Central memory CD8-positive, alpha-beta T cell (primary cell): Measurements from ENCODE around the gene CRYBB3.

Experiments
- ATAC-seq: fragments of 150-1000 bp; cut with Tn5 transposase; replicated peaks from 2 replicates; pipeline ENCODE4 v1.10.0; 2022; ENCODE audit warnings: mild to moderate bottlenecking, moderate FRiP score, moderate number of reproducible peaks; ENCODE audit not compliant: poor library complexity, severe bottlenecking; ENCODE audit errors: extremely low read depth
- DNase-seq, 2 donors: peaks; one replicate each; pipeline ENCODE4 v3.0.0; 2021; ENCODE audit warnings: low spot score in 2 of 2
- H3K27ac Mint-ChIP-seq: one replicate; pipeline ENCODE4 v1.8.0; 2022; ENCODE audit warnings: low read depth, mild to moderate bottlenecking, moderate library complexity, mixed read lengths
- H3K27me3 Mint-ChIP-seq: one replicate; pipeline ENCODE4 v1.8.0; 2022; ENCODE audit warnings: mixed read lengths
- H3K36me3 Mint-ChIP-seq: one replicate; pipeline ENCODE4 v1.8.0; 2022; ENCODE audit warnings: mild to moderate bottlenecking, moderate library complexity, mixed read lengths; ENCODE audit not compliant: insufficient read depth
- H3K4me1 Mint-ChIP-seq: one replicate; pipeline ENCODE4 v1.8.0; 2022; ENCODE audit warnings: mixed read lengths
- H3K4me3 Mint-ChIP-seq: one replicate; pipeline ENCODE4 v1.8.0; 2022; ENCODE audit warnings: mild to moderate bottlenecking, moderate library complexity, mixed read lengths
- H3K9me3 Mint-ChIP-seq: one replicate; pipeline ENCODE4 v1.8.0; 2022; ENCODE audit warnings: mixed read lengths

The CRYBB3 gene

DNA sequence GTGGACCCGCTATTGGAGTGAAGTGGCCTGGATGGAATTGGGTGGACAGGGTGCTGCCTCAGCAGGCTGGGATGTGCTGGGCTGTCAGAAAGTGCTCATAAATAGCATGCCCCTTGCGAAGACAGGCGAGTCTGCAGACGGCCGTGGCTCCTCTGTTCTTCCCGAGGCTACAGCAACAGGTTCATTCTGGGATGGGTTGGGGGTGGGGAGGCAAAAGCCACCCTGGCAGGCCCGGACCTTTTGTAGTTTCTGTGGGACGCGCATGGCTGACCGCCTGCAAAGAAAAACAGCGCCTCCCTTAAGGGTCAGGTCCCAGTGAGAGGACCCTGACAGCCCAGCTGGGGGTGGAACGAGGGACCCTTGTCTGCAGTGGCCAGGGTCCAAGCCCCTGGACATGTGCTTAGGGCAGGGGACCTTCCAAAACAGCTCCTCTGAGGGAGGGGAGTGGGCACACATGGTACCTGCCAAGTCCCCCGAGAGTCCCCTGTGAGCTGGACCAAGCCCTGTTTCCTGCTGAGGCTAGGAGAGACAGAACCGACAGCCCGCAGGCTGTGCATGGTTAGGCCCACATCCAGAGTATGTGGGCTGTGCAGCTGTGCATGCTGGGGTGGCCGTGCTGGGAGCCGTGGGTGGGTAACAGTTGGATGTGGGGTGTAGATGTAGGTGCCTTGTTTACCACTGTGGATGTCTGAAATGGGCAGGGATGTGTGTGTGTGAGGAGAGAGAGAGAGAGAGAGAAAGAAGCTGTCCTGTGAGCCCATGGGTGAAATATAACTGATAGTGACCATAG, at the start of gene CRYBB3:
Gene CRYBB3, plus strand, starts transcription at position 128 of the 790 bp plus-strand sequence. CDS start 1,539 bp downstream, outside the sequence.
- Mint-ChIP-seq H3K27me3 (no peaks in the 10 kb centered on the region), H3K36me3 (peaks cover 13% of the 10 kb centered on the region), H3K9me3 (no peaks in the 10 kb centered on the region), H3K27ac (peak within 1 kb of the TSS; percentile 53), H3K4me3 (no peak within 1 kb of the TSS), H3K4me1 (no peaks in the 10 kb centered on the region)
- ATAC-seq (no peak), DNase-seq (no peak)

DNA sequence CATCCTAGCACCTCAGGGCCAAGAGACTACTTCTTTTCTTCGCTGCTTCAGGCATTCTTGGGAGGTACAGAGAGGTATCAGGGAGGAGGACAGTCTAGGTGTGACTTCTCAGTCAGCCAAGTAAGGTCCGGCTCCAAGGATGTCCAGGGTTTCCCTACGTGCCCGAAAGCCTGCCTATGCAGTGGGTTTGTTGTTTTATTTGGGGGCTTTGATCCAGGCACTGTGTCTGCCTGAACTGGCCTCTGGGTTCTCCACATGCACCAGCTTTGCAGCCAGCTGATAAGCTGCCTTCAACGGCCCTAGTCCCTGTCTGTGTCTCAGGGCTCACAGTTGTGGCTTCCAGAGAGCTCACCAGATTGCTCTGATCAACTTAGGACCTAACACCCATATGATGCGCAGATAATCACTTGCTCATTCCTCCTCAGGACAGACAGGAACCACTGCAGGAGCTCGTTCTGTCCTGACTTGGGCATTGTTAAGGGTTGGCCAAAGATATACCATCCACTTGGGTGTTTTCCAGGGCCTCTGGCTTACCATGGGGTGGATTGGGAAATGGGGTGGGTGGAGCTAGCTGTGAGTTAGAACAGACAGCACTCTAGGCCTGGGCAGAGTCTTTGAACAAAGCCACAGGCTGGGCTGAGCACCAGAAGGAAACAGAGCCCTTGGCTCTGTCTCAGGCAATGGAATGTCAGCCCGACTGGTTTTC, 45.5 kb upstream of the CRYBB3 start:
- H3K9me3 Mint-ChIP-seq = no peaks in the 10 kb centered on the region
- no peak overlapping the region for H3K4me3 Mint-ChIP-seq
- H3K27ac Mint-ChIP-seq = no peak overlapping the region
- peaks cover 15% of the 10 kb centered on the region for H3K4me1 Mint-ChIP-seq
- H3K36me3 Mint-ChIP-seq = peaks cover 7% of the 10 kb centered on the region
- no peaks in the 10 kb centered on the region for H3K27me3 Mint-ChIP-seq
- DNase-seq (no peak), ATAC-seq (no peak)

- no peak for ATAC-seq
- Mint-ChIP-seq H3K4me1 (peaks cover 17% of the 10 kb centered on the region), H3K27ac (no peak overlapping the region), H3K9me3 (no peaks in the 10 kb centered on the region), H3K4me3 (no peak overlapping the region), H3K27me3 (no peaks in the 10 kb centered on the region), H3K36me3 (peaks cover 7% of the 10 kb centered on the region)
- DNase-seq = no peak
Measured at GRCh38 chr22:25154667-25154999, 45.0 kb upstream of the CRYBB3 start.

DNA sequence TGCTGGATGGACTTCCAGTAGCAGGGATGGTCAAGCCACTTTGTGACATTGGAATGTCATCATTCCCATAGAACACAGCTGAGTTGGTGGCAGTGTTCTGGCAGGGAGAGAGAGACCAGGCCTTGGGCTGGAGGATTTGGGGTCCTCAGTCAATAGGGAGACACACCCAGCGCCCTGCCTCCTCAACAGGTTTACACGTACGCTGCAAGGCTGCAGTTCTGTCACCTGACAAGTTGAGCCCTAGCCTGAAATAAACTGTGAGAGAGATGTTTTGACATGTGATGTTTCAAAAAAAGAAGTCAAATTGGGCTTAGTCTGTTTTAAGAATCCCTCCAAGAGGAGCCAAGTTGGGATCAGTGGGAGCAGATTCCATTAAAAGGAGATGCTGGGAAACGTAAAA, 42.9 kb upstream of the CRYBB3 start:
- no peak for ATAC-seq
- H3K4me3 Mint-ChIP-seq = no peak overlapping the region

GRCh38 chr22:25159028-25159427, 40.6 kb upstream of the CRYBB3 start:
- Mint-ChIP-seq H3K27ac (no peak overlapping the region), H3K36me3 (peaks cover 7% of the 10 kb centered on the region), H3K4me3 (no peak overlapping the region), H3K27me3 (no peaks in the 10 kb centered on the region), H3K9me3 (no peaks in the 10 kb centered on the region), H3K4me1 (peaks cover 28% of the 10 kb centered on the region)
- peak; percentile 71 for ATAC-seq
- peak in 1 of 2 donors; percentile 11 for DNase-seq

More for the DNA sequence above, 42.9 kb upstream of the CRYBB3 start:
- Mint-ChIP-seq H3K4me1 (peaks cover 28% of the 10 kb centered on the region), H3K27ac (no peak overlapping the region), H3K27me3 (no peaks in the 10 kb centered on the region), H3K36me3 (peaks cover 11% of the 10 kb centered on the region), H3K9me3 (no peaks in the 10 kb centered on the region)
- no peak for DNase-seq

DNA sequence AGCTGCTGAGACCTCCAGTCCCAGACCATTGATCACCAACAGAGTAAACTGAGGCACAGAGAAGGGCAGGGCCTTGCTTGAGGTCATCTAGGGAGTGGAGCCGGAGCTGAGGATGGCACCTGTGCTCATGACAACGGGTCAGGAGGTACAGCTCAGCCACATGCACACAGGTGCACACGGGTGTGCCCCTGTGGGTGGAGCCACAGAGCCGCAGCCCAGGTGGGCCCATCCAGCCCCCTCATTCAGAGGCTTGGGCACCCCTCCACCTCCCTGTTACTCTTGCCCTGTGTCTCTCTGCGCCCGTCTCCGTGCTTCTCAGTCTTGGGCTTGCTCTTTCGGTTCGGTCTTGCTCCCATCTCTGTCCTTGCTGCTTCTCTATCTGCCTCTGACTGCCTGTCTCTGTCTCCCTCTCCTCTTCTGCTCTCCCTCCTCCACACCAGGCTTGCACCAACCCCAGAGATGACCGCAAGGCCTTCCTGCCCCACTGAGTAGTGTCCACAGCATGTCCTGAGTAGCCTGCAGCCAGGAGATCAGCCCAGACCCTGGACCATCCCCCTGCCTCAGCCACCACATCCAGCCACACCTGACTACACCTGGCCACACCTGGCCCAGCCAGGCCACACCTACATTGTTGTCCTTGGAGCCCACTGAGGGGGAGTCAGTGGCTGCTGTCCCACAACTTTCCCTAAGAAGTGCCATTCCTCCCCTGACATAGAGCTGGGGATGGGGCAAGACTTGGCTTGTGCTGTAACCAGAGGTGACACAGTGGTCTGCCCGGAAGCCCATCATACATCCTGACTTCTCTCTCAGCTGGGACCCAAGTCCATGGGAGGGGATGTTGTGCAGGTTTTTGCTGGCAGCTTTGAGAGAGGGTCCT, 39.3 kb upstream of the CRYBB3 start:
- Mint-ChIP-seq H3K4me1 (peaks cover 32% of the 10 kb centered on the region), H3K27me3 (no peaks in the 10 kb centered on the region), H3K9me3 (no peaks in the 10 kb centered on the region), H3K36me3 (peaks cover 10% of the 10 kb centered on the region), H3K27ac (peak overlapping the region; percentile 64), H3K4me3 (no peak overlapping the region)
- no peak for DNase-seq
- ATAC-seq = no peak

DNA sequence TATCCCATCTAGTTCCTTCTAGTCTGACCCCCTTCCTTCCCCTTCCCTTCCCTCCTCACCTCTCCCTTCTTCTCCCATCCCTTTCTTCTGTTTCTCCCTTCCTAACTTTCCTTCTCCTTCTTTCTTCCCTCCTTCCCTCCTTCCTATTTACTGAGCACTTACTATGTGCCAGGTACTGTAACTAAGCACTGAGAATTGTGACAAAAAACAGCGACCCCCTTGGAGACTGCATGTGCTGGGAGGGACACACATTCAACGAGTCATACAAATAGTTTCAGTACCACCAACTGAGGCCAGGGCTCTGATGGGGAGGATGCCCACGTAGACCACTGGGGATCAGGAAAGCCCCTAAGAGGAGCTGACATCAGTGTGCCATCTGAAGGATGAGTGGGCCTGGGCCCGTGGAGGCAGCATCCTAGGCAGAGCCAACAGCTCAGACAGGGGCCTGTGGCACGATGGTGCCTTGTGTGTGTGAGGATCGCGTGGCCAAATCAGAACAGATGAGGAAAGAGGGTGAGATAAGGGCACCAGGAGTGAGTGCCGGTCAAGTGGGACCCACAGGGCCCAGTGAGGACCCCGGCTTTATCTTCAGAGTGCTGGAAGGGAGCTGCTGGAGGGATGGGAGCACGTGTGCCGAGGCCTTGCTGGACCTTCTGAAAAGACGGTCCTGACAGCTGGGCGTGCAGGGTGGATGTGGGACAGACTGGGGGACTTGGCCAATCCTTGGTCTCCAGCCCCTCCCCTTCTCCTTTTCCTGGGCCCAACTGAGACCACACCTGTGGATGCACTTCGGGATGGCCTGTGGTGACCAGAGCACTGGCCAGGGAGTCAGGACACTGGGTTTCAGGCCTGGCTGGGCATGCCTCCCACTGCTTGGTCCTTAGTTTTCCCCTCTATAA, 38.4 kb upstream of the CRYBB3 start:
- Mint-ChIP-seq H3K36me3 (peaks cover 9% of the 10 kb centered on the region), H3K27ac (peak overlapping the region; percentile 64), H3K27me3 (no peaks in the 10 kb centered on the region), H3K4me1 (peaks cover 37% of the 10 kb centered on the region), H3K4me3 (no peak overlapping the region), H3K9me3 (no peaks in the 10 kb centered on the region)
- no peak for DNase-seq
- no peak for ATAC-seq

GRCh38 chr22:25161916-25162530, 37.6 kb upstream of the CRYBB3 start:
- DNase-seq = no peak
- Mint-ChIP-seq H3K4me3 (no peak overlapping the region), H3K4me1 (peaks cover 37% of the 10 kb centered on the region), H3K36me3 (peaks cover 9% of the 10 kb centered on the region), H3K27ac (peak overlapping the region; percentile 35), H3K9me3 (no peaks in the 10 kb centered on the region), H3K27me3 (no peaks in the 10 kb centered on the region)
- ATAC-seq = no peak

DNA sequence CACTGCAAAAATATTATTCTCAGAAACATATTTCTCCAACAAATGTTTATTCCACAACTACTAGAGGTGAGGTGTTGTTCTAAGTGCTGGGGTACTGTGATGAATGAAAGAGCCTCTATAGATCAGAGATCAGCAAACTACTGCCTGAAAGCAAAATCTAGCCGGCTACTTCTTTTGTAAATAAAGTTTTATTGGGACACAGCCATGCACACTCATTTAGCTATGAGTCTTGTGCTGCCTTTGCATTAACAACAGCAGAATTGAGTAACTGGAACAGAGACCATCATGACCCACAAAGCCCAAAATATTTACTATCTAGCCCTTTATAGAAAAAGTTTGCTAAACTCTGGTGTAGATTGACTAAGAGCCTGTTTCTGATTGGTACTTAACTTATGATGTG, 37.1 kb upstream of the CRYBB3 start:
- Mint-ChIP-seq H3K4me3 (no peak overlapping the region), H3K27ac (peak overlapping the region; percentile 35), H3K9me3 (no peaks in the 10 kb centered on the region), H3K27me3 (no peaks in the 10 kb centered on the region), H3K36me3 (peaks cover 8% of the 10 kb centered on the region), H3K4me1 (peaks cover 37% of the 10 kb centered on the region)
- no peak for DNase-seq
- ATAC-seq = no peak

GRCh38 chr22:25165785-25166184, 33.9 kb upstream of the CRYBB3 start:
- Mint-ChIP-seq H3K4me3 (no peak overlapping the region), H3K27me3 (no peaks in the 10 kb centered on the region), H3K36me3 (peaks cover 7% of the 10 kb centered on the region), H3K4me1 (peaks cover 24% of the 10 kb centered on the region), H3K27ac (peak overlapping the region; percentile 32), H3K9me3 (no peaks in the 10 kb centered on the region)
- ATAC-seq (no peak), DNase-seq (no peak)

DNA sequence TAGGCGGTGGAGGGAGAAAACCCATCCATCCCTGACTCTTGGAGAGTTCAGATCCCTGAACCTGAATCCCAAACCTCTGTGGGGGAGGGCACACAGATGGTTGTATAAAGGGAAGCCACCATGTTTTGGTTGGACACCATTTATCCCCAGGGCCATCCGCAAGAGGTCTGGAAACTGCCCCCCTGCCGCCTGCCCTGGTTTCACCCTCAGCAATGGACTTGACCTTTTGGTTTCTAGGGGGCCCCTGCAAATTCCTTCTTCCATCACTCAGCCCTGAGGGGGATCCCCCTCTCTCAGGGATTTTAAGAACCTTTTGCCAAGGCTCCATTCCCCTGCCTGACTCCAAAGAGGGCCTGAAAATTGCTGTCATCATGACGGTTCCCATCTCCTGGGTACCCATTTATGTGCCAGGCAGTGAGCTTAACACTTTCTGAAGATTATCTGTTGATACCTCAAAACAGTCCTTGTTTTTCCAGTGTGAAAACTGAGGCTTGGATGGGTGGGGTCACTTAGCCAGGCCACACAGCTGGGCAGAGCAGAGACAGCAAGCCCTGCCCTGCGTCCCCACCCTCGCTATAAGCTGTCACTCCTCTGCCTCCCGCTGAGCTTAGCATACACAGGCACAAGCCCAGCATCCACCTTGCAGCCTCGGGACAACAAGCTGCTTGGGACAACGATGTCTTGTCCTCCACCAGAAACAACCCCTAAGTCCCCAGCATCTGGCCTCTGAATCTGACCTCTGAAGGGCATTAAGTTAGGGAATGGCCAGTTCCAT, 33.2 kb upstream of the CRYBB3 start:
- Mint-ChIP-seq H3K4me1 (peaks cover 17% of the 10 kb centered on the region), H3K4me3 (no peak overlapping the region), H3K36me3 (peaks cover 7% of the 10 kb centered on the region), H3K27ac (no peak overlapping the region), H3K9me3 (no peaks in the 10 kb centered on the region), H3K27me3 (no peaks in the 10 kb centered on the region)
- ATAC-seq = no peak
- DNase-seq = no peak
